HG03354 (cell line): Measurements from ENCODE around the gene HOXA1.

Experiments used
- ATAC-seq: cut with Tn5 transposase; IDR thresholded peaks from one replicate; pipeline ENCODE4 v1.9.1; 2021; ENCODE audit warnings: mild to moderate bottlenecking; ENCODE audit not compliant: unreplicated experiment, poor library complexity, severe bottlenecking

HOXA1 gene

DNA sequence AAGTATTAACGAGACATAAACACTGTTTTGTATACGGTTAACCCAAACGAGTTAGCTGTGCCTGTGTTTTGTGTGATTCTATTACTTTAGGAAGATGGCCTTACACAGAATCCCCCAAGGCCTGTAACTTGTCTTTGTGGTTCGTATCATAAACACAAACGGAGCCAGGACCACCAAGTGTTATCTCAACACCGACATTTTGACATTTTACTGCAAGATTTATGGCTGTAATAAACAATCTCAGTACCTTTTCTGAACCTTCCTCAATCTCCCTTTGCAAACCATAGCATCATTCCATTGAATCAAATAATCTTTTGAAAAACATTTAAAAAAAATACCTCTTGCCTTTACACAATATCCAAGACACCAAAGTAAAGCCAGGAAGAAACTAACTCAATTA is 37.2 kb upstream of the HOXA1 start:
- ATAC-seq: no peak

DNA sequence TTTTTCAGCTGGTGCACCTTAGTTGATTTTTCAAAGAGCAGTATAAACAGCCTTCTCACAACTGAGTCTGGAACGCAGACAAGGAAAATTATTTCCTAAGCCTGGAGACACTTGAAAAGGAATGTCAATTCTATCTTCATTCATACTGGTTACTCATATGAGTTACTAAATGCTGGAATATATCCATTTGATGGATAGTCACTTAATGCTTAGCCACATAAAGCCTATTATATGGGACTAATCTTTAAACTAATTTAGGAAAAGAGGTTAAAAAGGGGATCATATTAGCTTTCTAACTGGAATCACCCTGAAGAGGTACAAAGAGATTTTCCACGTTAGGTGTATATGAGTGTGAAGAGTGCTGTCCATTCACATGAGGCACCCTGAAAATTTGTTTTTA is 36.4 kb upstream of the HOXA1 start:
- ATAC-seq: no peak

DNA sequence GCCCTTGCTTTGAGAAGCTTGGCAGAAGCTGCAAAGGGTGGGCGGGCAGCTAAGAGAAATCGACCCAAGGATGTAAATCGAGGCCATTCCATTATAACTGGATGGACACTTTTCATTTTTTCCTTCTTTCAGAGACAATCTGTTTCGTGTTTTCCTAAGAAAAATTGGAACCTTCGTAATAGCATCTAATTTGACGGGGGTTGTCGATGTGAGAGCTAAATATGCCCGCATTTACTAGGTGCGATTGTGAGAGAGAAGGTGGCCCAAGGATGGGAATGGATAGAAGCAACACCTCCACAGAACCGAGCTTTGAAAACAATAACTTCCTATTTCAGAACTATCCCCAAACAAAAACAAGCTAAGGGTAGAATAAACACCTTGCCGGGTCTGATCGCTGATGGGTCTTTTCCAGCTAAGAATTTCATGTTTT is 35.6 kb upstream of the HOXA1 start:
- ATAC-seq: no peak

DNA sequence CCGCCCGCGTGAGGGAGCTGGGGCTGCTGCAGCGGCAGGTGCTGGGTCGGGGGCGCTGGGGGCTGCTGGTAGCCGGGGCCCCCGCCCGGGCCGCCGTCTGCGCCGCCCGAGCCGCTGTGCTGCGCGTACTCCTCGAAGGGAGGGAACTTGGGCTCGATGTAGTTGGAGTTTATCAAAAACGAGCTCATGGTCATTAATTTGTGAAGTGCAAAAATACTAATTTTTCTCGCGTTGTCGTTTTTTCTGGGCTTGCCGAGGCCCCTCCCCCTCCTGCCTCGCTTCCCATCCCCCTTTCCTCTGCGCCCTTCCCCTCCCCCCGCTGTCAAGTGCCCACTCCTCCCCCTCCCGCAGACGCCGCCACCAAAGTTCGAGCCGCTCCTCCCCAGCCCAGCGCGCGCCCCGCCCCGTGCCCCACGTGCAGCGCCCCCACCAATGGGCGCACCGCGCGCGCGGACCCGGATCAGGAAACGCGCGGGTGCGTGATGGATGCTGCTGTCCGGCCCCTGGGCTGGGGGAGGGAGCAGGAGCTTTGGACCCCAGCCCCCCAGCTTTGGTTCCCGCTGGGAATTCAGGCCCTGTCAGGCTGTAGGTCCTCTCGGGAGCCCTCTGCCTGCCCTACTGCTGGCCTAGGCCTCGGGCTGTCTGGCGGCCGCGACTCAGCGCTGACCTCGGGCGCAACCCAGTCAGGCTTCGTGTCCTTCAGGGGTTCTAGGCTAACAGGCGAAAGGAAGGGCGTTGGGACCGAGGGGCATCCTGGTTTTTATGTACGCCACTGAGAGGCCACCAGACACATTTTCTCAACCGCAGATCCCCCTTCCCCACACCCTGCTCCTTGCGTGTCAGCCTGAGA is 35.0 kb upstream of the HOXA1 start, which contains the start of gene HOXA4:
TSS of gene HOXA4 (minus strand) at position 218 of the 850 bp plus-strand sequence. CDS start at position 194, 24 bp downstream.
- ATAC-seq: peak; percentile 76

DNA sequence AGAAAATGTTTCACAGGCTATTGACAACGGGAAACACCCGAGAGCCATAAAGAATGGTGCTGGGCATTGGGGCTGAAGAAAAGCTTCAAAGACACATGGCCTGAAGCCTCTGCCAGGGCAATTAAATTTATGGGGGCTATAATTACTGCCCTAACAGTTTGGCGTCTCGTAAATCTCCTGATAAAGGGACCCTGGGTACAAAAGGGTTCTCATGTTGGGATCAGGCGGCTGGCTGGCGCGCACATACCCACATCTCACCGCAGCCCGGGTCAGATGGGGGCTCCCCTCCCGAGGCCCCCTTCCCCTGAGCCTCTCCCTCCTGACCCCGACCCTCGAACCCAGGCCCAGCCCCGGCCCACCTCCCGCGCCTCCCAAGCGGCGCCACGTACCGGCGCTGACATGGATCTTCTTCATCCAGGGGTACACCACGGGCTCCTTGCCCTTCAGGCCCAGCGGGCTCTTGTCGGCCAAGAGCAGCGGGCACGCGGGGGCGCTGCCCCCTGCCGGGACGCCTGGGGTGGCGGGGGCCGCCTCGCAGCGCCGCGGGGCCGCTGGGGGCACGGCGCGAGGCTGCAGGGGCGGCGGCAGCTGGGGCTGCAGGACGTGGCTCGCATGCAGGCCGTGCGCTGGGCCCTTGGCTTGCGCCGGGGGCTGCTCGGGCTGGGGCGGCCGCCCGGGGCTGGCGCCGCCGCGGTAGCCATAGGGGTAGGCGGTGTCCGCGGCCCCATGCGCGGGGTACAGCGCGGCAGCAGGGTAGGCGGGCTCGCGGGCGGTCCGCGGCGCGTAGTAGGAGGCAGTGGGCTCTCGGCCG is 34.1 kb upstream of the HOXA1 start:
- ATAC-seq: peak; percentile 12

DNA sequence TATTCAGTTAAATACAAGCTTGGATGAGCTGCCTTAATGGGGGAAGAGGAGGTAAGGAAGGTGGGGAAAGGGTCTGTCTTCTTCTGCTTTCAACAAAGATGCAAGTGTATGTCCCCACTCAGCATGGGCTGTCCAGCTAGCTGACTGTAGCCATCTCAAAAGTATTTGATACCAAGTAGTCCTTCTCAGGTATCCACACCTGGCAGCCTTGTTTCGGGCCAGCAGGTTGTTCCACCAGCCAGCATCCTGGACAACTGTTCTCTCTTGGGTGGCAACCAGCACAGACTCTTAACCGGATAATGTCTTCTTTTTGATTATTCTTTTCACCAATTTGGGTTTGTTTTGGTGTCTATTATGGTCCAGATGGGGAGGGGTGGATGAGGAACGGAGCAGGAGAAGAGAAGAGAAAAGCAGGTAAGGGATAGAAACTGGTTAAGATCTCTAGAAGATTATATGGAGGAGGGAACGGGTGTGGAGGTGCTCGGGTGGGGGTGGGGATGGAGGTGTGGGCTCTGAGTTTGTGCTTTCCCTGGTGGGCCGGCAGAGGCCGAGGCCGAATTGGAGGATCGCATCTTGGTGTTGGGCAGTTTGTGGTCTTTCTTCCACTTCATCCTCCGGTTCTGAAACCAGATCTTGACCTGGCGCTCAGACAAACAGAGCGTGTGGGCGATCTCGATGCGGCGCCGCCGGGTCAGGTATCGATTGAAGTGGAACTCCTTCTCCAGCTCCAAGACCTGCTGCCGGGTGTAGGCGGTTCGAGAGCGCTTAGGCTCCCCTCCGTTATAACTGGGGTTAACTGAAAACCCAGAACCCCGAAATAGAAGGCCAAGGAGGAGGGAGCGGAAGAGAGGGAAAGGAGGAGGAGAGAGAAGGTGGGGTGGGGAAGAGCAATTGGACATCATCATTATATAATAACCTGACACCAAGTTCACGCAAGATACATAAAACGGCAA is 33.3 kb upstream of the HOXA1 start:
- ATAC-seq: no peak

DNA sequence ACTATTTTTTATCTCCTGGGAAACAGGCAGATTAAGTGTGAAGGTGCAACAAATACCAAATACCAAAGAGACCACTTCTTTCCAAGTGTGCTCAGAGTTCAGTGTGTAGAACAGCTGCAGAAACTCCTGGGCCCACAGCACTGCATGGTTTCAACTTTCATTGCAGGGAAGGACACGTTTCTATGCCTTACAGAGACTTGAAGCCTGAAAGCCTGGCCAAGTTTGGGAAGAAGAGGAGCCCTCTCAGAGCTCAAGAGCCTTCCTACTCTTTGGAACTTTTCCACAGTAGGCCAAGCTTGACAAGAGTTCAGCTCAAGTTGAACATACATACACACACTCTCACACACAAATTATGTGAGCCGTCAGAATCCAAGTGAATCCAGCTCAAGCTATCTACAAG is 32.2 kb upstream of the HOXA1 start:
- ATAC-seq: no peak

DNA sequence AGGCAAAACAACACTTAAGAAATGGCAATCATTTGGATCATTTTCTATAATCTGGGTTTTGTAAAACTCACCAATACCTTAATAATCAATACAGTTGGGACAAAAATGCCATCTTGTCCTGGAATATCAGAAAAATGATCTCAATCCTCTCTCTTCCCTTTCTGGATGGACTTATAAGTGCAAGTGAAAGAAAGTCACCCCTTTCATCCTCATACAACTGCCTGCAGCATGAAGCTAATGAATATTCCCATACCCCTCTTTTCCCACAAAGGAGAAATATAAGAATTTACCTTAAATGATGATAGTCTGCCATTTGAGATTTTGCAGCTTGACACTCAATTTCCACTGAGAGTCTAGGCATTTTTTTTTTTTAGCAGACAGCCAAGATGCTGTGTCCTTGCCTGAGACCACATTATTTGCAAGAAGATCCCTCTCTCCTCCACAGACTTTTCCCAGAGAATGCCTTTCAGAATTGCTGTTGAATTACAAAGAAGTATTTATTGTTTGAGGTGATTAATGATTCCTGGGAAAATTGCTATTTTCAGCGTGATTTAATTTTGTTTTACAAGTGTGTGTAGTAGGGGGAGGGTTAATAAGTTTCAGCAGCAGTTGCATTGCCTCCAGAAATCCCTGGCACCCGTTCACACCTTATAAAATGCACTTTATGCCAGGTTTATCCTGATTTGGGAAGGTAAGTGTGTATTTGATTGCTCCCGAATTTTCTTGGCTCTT is 31.0 kb upstream of the HOXA1 start:
- ATAC-seq: no peak

DNA sequence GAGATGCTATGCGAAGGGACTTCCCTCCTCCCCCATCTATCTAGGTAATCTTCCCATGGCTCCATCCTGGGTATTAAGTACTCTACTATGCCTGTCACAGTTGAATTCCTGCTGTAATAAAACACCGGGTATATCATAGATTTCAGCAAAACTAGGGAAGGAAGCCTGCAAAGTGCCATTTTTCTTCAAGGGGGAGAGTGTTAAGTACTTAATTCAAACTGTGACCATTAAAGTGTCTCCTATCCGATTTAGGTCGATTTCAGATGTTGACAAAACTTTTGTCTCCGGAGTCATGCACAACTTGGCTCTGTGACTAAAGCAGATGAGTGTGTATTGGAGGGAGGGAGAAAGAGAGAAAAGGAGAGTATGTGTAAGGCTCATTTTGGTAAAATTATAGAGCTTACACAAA is 30.2 kb upstream of the HOXA1 start:
- ATAC-seq: no peak

DNA sequence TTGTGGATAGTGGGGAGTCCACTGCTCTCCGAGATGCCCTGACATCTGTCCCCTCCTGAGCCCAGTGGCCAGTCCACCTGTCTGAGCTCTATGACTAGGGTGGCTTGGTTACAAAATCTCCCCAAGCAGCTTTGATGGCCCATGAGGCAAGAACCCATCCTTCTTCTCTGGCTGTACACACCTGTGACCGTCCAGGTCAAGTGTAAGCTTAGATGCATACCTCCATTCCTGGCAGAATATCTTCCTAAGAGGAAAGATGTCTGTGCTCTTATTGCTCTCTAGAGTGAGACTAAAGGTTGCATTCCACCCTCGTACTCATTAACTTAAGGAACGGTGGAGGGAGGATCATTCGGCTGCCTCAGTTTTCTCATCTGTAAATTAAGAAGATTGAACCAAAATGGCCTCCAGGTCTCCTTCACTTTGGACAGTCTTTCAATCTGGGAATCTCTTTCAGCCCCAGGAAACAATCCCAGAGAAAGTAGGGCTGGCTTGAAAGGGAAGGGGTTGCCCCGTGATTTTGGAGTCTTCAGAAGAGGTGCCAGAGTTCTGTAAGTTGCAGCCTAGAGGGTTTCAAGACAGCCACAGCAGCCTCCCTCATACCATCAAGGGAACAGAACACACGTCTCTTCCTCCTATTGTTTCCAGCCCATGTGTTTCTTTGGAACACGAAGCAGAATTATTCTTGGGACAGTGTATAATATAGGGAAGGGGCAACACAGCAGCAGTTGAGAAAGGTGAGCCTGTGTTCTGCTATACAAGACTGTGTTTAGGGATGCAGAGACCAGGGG is 29.3 kb upstream of the HOXA1 start:
- no peak for ATAC-seq

DNA sequence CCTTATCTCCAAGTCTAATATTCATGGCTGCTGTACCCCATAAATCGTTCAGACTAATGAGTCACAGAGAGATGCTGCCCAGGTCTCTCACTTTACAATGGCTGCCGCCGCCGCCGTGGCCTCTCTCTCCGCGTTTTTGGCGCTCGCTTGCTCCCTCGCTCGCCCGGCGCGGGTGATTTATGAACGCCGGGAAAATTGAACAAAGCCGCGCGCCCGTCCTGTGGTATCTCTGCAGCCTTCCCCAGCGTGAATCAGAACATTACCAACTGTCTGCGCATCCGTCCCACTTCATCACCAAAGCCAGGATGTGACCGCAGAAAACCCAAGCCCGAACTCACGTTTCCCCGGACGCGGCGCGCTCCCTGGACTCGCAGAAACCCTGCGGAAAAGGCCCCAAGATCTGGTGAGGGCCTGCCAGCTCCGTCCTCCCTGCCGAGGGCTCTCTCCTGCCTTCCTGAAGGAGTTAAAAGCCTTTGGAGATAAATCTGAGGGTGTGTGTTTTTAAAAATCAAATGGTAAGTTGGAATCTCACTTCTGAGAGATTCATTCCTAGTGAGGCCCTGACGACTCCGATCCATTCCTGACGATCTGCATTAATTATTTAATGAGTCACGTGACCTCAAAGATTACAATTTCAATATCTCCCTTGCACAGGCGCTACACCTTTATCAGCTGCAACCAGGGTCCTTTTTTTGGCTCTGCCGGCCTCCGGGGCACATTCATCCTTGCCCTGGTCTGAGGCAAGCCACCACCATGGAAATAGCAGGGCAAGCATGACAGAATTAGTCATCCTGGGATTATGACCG is 28.5 kb upstream of the HOXA1 start:
- no peak for ATAC-seq

DNA sequence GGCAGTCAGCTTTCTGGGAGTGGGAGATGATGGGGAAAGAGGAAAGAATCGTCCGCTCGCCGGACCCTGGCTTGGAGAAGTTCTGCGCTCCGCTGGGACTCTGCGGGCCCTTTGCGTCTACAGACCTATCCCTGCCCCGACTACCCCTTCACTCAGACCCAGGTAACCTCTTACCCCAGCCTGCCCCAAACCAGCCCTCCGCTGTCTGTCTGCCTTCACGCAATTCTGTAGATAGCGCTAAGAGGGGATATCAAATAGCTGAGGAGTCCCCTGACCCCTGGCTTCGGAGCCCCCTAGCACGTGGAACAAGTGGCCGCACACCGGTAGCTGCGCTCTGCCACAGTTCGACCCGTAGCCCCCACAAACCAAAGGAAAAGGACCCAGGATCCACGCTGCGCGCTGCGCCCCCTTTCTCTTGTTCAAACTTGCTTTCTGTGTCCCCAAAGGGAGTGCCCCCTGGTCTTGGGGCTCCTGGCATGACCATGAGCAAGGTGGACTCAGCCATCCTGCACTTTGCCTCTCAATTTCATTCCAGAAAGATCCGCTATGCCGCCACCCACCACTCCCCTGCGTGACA is 27.8 kb upstream of the HOXA1 start:
- no peak for ATAC-seq

DNA sequence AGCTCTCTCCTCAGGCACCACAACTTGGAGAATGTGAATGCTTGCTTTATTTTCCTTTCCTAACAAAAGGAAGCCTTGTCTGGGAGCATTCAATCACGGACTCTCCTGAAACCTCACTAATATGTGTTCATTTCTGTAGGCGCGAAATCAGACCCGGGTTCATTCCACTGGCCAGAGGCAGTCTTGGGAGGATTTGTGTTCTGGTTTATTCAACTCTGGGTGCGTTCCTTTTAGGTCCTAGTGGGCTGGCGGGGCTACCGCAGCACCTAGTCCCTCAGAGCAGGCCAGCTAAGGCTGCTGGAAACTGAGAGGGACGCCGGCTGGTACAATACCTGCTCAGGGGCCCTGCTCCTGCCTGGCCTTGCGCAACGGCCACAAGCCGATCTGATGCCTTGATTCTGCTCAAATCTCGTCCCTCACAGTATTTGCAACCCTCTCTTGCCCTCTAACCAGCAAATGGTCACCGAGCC is 27.2 kb upstream of the HOXA1 start:
- ATAC-seq: no peak

DNA sequence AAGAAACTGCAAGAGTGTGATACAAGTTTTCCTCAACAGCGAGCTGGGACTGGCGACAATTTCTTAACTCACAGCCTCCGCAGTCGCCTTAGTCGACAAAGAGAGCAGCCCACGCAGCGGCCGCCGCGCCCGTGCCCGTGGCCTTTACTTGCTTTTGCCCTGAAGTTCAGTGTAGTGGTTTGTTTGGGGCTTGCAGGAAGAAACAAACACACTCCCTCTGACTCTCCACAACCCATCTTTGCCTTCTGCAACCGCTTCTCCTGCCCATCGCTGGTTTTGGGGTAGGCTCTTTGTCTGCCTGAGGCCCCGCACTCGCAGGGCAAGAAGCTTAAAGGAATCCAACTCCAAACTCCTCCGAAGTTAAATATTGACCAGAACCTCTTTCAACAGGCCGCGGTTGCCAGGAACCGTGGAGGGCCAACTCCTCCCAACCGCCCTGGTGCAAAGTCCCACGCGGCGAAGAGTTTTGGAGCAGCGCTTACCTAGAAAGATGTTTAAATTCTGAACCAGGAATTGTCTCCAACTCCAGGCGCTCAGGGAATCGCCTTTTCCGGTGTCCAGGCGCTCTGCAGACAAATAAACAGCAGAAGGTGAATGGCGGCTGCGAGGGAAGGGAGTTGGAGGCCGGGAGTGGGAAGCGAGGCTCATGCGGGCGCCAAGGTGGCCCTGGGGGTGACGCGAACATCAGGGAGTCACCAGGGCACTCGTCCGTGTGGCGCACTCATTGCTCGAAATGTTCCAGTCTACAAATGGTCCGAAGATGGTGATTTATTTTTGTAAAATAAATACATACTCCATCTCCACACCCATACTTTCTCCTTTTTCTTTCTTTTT is 26.5 kb upstream of the HOXA1 start:
- ATAC-seq: no peak

DNA sequence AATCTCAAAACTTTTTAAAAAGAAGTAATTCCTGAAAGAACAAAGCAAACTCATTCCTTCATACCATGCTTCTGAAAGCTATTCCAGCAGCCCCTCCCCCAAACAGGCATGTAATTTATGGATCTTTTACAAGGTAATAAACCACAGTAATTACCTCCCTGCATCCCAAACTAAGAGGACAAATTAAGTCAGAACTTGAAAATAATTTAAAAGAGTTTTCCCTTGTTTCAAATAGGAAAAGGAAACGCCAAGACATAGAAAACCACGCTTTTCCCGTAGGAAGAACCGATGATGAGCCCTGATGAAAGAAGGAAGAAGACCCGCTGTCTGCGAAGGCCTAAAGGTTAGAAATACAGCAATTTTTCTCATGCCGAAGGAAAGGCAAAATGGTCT is 25.9 kb upstream of the HOXA1 start:
- ATAC-seq: no peak

DNA sequence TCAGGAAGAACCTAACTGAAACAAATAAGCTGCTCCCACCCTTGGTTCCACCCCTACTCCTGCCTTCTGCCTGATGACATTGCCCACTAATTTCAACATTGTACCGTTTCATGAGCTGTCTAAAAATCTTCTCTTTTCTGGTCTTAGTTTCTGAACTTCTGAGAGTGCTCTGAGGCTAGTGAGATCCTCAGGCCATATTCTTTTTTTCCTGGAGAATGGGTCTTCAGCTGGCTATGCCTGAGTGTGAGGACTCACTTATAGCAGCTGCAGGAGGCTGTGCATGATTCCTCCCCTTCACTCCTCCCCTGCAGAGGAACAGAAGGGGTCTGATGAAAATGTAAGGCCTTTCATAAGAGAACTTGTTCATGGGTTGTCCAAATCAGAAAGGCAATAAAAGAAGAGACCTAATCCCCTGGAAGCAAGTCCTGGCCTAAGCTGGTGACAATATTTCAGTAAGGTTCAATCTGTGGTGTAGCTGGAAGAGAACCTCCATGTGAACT is 23.7 kb upstream of the HOXA1 start:
- ATAC-seq: no peak
